ENCODE data around the gene C5AR1.

The C5AR1 gene

GRCh38 chr19:47324502-47324901 is 14.8 kb downstream of the C5AR1 start:
- no peaks in the 10 kb centered on the region for H3K9me2 ChIP-seq (replicated peaks; ENCODE audit: control insufficient read depth, low read length)
- no peak for TF ChIP-seq CTCF (IDR thresholded peaks at IDR 0.05; ENCODE audit: low read depth, low read length, poor library complexity, severe bottlenecking)
- no peak for TF ChIP-seq EZH2phosphoT487 (IDR thresholded peaks at IDR 0.05; ENCODE audit: borderline replicate concordance, low read length)
- no peaks in the 10 kb centered on the region for H3K36me3 ChIP-seq (ENCODE audit: control insufficient read depth, low read length)
- H3F3A ChIP-seq (ENCODE audit: control insufficient read depth, insufficient read depth) = no peaks in the 10 kb centered on the region
- no peaks in the 10 kb centered on the region for H3K9me3 ChIP-seq (ENCODE audit: control insufficient read depth, insufficient read depth, low read length)
- peaks cover 7% of the 10 kb centered on the region for H3K4me1 ChIP-seq (ENCODE audit: control insufficient read depth, low read length)
- no peak overlapping the region for H3K4me3 ChIP-seq (ENCODE audit: low read length)
- peaks cover 5% of the 10 kb centered on the region; the same call in 1 of the 2 replicates for H3K27me3 ChIP-seq (ENCODE audit: control insufficient read depth, low read length)
- no peaks in the 10 kb centered on the region for H4K20me1 ChIP-seq (ENCODE audit: control insufficient read depth, insufficient read depth, low read depth, low read length)
- H3K27ac ChIP-seq (ENCODE audit: low read depth, low read length) = no peak overlapping the region
- H3K4me2 ChIP-seq (ENCODE audit: low read length) = no peak overlapping the region
- no peaks in the 10 kb centered on the region for H3K79me2 ChIP-seq (ENCODE audit: control insufficient read depth, low read length)

GRCh38 chr19:47330466-47330869 is 20.8 kb downstream of the C5AR1 start:
- no peaks in the 10 kb centered on the region for H3K9me2 ChIP-seq (replicated peaks; ENCODE audit: control insufficient read depth, low read length)
- no peaks in the 10 kb centered on the region for H4K20me1 ChIP-seq (ENCODE audit: control insufficient read depth, insufficient read depth, low read depth, low read length)
- H3K4me3 ChIP-seq (ENCODE audit: low read length) = no peak overlapping the region
- H3K79me2 ChIP-seq (ENCODE audit: control insufficient read depth, low read length) = no peaks in the 10 kb centered on the region
- no peaks in the 10 kb centered on the region for H3K36me3 ChIP-seq (ENCODE audit: control insufficient read depth, low read length)
- H3K27ac ChIP-seq (ENCODE audit: low read depth, low read length) = no peak overlapping the region
- TF ChIP-seq CTCF (IDR thresholded peaks at IDR 0.05; ENCODE audit: low read depth, low read length, poor library complexity, severe bottlenecking) = no peak
- TF ChIP-seq EZH2phosphoT487 (IDR thresholded peaks at IDR 0.05; ENCODE audit: borderline replicate concordance, low read length) = no peak
- no peaks in the 10 kb centered on the region for H3K9me3 ChIP-seq (ENCODE audit: control insufficient read depth, insufficient read depth, low read length)
- peaks cover 10% of the 10 kb centered on the region for H3K4me1 ChIP-seq (ENCODE audit: control insufficient read depth, low read length)
- H3F3A ChIP-seq (ENCODE audit: control insufficient read depth, insufficient read depth) = no peaks in the 10 kb centered on the region
- peaks cover 2% of the 10 kb centered on the region; the same call in 1 of the 2 replicates for H3K27me3 ChIP-seq (ENCODE audit: control insufficient read depth, low read length)
- 0 out of 2 replicates have a peak overlapping the region, but pooled peaks have one; percentile 37 for H3K4me2 ChIP-seq (ENCODE audit: low read length)

- Histone ChIP-seq H3K4me3 (ENCODE audit: low read length) (no peak overlapping the region), H3K4me2 (ENCODE audit: low read length) (no peak overlapping the region), H3K79me2 (ENCODE audit: control insufficient read depth, low read length) (no peaks in the 10 kb centered on the region), H3K9me2 (replicated peaks; ENCODE audit: control insufficient read depth, low read length) (no peaks in the 10 kb centered on the region), H3K27me3 (ENCODE audit: control insufficient read depth, low read length) (peaks cover 2% of the 10 kb centered on the region; the same call in 1 of the 2 replicates), H3F3A (ENCODE audit: control insufficient read depth, insufficient read depth) (no peaks in the 10 kb centered on the region), H3K4me1 (ENCODE audit: control insufficient read depth, low read length) (peaks cover 13% of the 10 kb centered on the region), H3K9me3 (ENCODE audit: control insufficient read depth, insufficient read depth, low read length) (no peaks in the 10 kb centered on the region), H3K36me3 (ENCODE audit: control insufficient read depth, low read length) (no peaks in the 10 kb centered on the region), H3K27ac (ENCODE audit: low read depth, low read length) (no peak overlapping the region), H4K20me1 (ENCODE audit: control insufficient read depth, insufficient read depth, low read depth, low read length) (no peaks in the 10 kb centered on the region)
- TF ChIP-seq CTCF (IDR thresholded peaks at IDR 0.05; ENCODE audit: low read depth, low read length, poor library complexity, severe bottlenecking) (no peak), EZH2phosphoT487 (IDR thresholded peaks at IDR 0.05; ENCODE audit: borderline replicate concordance, low read length) (no peak)
Measured at GRCh38 chr19:47331490-47331889, 21.8 kb downstream of the C5AR1 start.

Data from DOHH2 (cell line).